ENCODE results near the gene COBLL1. TPM values are rescaled to one million over a fixed set of nuclear protein-coding genes. Genes with fewer than 3 reads are reported as not detected.

The COBLL1 gene
- total RNA-seq, 1 experiment from 2014 or later: 3.6 TPM

- H3K27ac ChIP-seq (ENCODE audit: low read length): no peak overlapping the region
- H3K4me2 ChIP-seq (ENCODE audit: low read length): no peak overlapping the region
- H3K4me1 ChIP-seq (ENCODE audit: insufficient read depth, low read length): peaks cover 7% of the 10 kb centered on the region
- intact Hi-C loops (cut with micrococcal nuclease): no loop called here
- H4K20me1 ChIP-seq (ENCODE audit: low read length): no peaks in the 10 kb centered on the region
- ChIA-PET POLR2A (ENCODE audit: unreplicated experiment) (no interaction called here), CTCF (no interaction called here)
- no peak for TF ChIP-seq CTCF (conservative IDR thresholded peaks at IDR 0.05; ENCODE audit: low read depth, low read length)
- TF ChIP-seq EZH2phosphoT487 (IDR thresholded peaks at IDR 0.05; ENCODE audit: borderline replicate concordance, low read length): no peak
- TF ChIP-seq EZH2 (IDR thresholded peaks at IDR 0.05; ENCODE audit: low read length, unreplicated experiment): no peak
- DNase-seq: no peak
- no peaks in the 10 kb centered on the region for H3K79me2 ChIP-seq (ENCODE audit: low read length)
- no peaks in the 10 kb centered on the region for H3F3A ChIP-seq (ENCODE audit: low read length, unreplicated experiment)
- no TSS peak for BruUV-seq (replicated peaks)
- ATAC-seq: no peak
- no peaks in the 10 kb centered on the region for H3K36me3 ChIP-seq (ENCODE audit: low read depth, low read length)
- no peaks in the 10 kb centered on the region for H3K9me3 ChIP-seq (ENCODE audit: low read length)
- H3K4me3 ChIP-seq (ENCODE audit: low read length): no peak overlapping the region
- H3K9ac ChIP-seq (ENCODE audit: low read length): no peak overlapping the region
- no peaks in the 10 kb centered on the region for H3K9me2 ChIP-seq (replicated peaks; ENCODE audit: low read length)
- H3K27me3 ChIP-seq (ENCODE audit: low read length): peaks cover 12% of the 10 kb centered on the region; the same call in 1 of the 2 replicates
- H2AFZ ChIP-seq (ENCODE audit: low read length): no peak overlapping the region
Observed at GRCh38 chr2:164847981-164848741, 6.5 kb upstream of the COBLL1 start.

- POLR2A ChIA-PET (ENCODE audit: unreplicated experiment): no interaction called here
- intact Hi-C loops (cut with micrococcal nuclease): no loop called here
- no peaks in the 10 kb centered on the region for H3K36me3 ChIP-seq (ENCODE audit: low read depth, low read length)
- BruUV-seq (replicated peaks): no TSS peak
- H4K20me1 ChIP-seq (ENCODE audit: low read length): no peaks in the 10 kb centered on the region
- H3K9ac ChIP-seq (ENCODE audit: low read length): no peak overlapping the region
- no peak for TF ChIP-seq EZH2phosphoT487 (IDR thresholded peaks at IDR 0.05; ENCODE audit: borderline replicate concordance, low read length)
- no peak for TF ChIP-seq CTCF (conservative IDR thresholded peaks at IDR 0.05; ENCODE audit: low read depth, low read length)
- no peak for TF ChIP-seq EZH2 (IDR thresholded peaks at IDR 0.05; ENCODE audit: low read length, unreplicated experiment)
- H3K79me2 ChIP-seq (ENCODE audit: low read length): no peaks in the 10 kb centered on the region
- peaks cover 12% of the 10 kb centered on the region; the same call in 1 of the 2 replicates for H3K27me3 ChIP-seq (ENCODE audit: low read length)
- H3K4me3 ChIP-seq (ENCODE audit: low read length): no peak overlapping the region
- H3F3A ChIP-seq (ENCODE audit: low read length, unreplicated experiment): no peaks in the 10 kb centered on the region
- no peak overlapping the region for H3K4me2 ChIP-seq (ENCODE audit: low read length)
- ATAC-seq: no peak
- no peaks in the 10 kb centered on the region for H3K9me2 ChIP-seq (replicated peaks; ENCODE audit: low read length)
- no peak overlapping the region for H2AFZ ChIP-seq (ENCODE audit: low read length)
- CTCF ChIA-PET: no interaction called here
- H3K9me3 ChIP-seq (ENCODE audit: low read length): no peaks in the 10 kb centered on the region
- peaks cover 14% of the 10 kb centered on the region for H3K4me1 ChIP-seq (ENCODE audit: insufficient read depth, low read length)
- no peak for DNase-seq
- H3K27ac ChIP-seq (ENCODE audit: low read length): no peak overlapping the region
Observed at GRCh38 chr2:164847291-164847690, 5.7 kb upstream of the COBLL1 start.

GRCh38 chr2:164846276-164846675 lies 4.7 kb upstream of the COBLL1 start:
- no peak overlapping the region for H3K27ac ChIP-seq (ENCODE audit: low read length)
- no peaks in the 10 kb centered on the region for H3K36me3 ChIP-seq (ENCODE audit: low read depth, low read length)
- H2AFZ ChIP-seq (ENCODE audit: low read length): no peak overlapping the region
- H3K9me3 ChIP-seq (ENCODE audit: low read length): no peaks in the 10 kb centered on the region
- no peaks in the 10 kb centered on the region for H3K9me2 ChIP-seq (replicated peaks; ENCODE audit: low read length)
- no peaks in the 10 kb centered on the region for H3F3A ChIP-seq (ENCODE audit: low read length, unreplicated experiment)
- no peak for TF ChIP-seq EZH2 (IDR thresholded peaks at IDR 0.05; ENCODE audit: low read length, unreplicated experiment)
- no peak for TF ChIP-seq EZH2phosphoT487 (IDR thresholded peaks at IDR 0.05; ENCODE audit: borderline replicate concordance, low read length)
- TF ChIP-seq CTCF (conservative IDR thresholded peaks at IDR 0.05; ENCODE audit: low read depth, low read length): no peak
- BruUV-seq (replicated peaks): no TSS peak
- H4K20me1 ChIP-seq (ENCODE audit: low read length): no peaks in the 10 kb centered on the region
- H3K27me3 ChIP-seq (ENCODE audit: low read length): peaks cover 12% of the 10 kb centered on the region; the same call in 1 of the 2 replicates
- no peak overlapping the region for H3K4me3 ChIP-seq (ENCODE audit: low read length)
- DNase-seq: no peak
- H3K79me2 ChIP-seq (ENCODE audit: low read length): no peaks in the 10 kb centered on the region
- H3K4me2 ChIP-seq (ENCODE audit: low read length): no peak overlapping the region
- ChIA-PET CTCF (no interaction called here), POLR2A (ENCODE audit: unreplicated experiment) (no interaction called here)
- H3K9ac ChIP-seq (ENCODE audit: low read length): no peak overlapping the region
- ATAC-seq: no peak
- peaks cover 15% of the 10 kb centered on the region for H3K4me1 ChIP-seq (ENCODE audit: insufficient read depth, low read length)
- intact Hi-C loops (cut with micrococcal nuclease): no loop called here

Measured in PC-3 (cell line).